IPS-NIHi7 (cell line): ENCODE data around the gene ATP13A3.

Source experiments
- DNase-seq: peaks from one replicate; pipeline ENCODE4 v3.0.0; 2012; ENCODE audit warnings: mixed read lengths; ENCODE audit errors: extremely low spot score

The ATP13A3 gene

DNA sequence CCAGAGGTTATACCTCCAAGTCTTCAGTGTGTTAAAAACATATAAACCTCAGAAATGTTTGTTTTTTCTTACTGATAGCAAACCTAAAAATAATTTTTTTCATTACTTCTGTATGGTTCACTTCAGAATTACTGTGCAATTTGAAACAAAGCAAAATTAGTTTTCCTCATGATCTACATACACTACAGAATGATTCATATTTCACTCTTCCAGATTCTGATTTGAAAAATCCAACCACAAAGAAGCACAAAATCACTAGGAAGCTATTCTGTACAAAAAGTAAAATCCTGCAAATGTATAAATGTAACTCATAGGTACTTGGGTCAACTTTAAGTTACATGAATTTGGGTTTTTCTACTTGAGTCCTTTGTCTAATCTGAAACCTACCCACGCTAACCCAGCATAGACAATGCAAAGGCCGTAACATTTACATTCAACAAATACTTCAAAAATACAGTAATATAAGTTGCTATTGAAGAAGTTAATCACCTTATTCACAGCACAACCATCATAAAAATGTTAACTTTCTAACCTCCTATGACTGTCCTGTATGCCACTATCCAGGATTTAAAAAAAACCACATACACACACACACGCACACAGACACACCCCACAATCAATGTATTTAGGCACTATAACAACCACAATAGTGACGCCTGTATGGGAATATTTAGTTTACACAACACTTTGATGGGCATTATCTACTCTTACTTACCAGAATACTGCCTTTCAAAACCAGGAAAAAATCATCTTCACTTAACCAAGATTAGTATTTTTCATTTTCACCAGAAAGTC is 11.5 kb downstream of the ATP13A3 start:
- DNase-seq = no peak

DNA sequence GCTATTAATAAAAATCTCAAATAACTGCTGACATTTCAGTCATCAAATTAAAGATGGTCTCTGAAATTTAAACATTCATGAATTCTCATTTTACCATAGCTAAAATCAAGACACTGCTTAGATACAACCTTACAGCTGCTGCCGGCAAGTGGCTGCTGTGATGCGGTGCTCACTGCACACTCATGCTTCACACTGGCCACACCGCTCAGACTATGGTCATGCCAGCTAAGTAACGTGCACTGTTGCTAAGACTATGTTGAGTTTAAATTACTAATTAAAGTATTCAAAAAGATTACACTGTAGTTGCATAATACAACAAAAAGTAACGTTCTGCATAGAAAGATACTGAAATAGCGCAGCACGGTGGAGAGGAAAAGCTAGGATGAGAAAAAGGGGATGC is 12.1 kb downstream of the ATP13A3 start:
- DNase-seq = no peak

DNA sequence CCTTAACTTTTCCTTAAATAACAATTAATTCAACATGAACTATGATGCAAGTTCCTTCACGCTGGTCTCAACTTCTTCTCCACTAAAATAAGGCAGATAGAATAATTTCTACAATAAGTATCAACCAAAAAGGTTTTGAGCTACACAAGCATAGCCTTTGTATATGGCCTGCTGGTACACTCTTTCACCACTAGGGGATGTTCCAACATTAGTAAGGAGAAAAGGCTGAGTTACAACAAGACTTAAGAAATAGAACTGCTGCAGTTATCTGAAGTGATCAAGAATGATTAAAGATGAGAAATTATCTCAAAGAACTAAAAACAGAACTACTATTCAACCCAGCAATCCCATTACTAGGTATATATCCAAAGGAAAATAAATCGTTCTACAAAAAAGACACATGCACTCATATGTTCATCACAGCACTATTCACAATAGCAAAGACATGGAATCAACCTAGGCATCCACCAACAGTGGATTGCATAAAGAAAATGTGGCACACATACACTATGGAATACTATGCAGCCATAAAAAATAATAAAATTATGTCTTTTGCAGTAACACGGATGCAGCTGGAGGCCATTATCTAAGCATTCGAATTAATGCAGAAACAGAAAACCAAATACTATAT is 14.4 kb downstream of the ATP13A3 start:
- peak; percentile 33 for DNase-seq

DNA sequence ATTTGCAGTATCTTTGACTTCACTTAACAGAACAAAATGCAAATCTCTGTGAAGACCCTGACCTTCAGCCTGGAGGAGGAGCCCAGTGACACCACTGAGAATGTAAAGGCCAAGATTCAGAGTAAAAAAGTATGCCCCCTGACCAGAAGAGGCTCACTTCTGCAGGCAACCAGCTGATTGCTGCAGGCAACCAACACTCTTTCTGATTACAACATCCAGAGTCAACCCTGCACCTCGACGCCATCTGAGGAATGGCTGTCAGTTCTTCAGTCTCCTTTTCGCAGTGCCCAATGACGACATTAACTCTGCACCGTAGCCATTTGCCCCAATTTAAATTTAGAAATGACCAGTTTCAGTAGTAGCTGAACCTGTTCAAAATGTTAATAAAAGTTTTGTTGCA is 14.9 kb downstream of the ATP13A3 start:
- DNase-seq = no peak

DNA sequence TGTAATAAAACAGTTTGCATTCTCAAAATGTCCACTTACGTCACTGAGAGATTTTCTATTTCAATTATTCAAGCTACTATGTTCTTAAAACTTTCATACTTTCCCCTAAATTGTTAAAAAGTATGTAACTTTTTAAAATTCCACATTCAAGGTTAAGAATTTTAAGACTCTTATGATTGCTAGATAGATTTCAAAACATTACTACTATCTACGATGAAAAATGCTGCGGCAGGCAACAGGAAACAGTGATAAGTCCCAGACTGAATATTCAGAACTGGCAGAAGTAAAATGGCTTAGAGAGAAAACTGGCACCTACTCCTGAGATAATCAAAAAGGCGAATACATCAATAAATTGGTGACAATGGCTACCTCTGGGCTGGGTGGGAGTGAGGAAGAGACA is 16.2 kb downstream of the ATP13A3 start:
- no peak for DNase-seq

DNA sequence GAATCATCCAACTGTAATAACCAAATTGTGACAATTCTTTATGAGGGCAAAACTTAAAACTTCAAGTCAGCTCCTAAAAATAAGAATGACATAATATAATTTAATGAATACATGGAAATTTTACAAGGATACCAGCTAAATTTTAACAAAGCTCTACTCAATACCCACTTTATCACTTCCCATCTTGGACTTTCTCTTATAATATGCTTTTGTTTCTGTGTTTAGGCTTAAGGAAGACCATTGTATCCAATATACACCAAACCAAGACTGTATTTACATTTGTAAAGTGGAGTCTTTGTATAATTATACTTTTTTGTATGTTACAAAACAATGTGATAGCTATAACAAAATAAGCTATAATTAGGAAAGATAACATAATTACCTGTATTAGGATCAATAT is 16.8 kb downstream of the ATP13A3 start:
- no peak for DNase-seq

DNA sequence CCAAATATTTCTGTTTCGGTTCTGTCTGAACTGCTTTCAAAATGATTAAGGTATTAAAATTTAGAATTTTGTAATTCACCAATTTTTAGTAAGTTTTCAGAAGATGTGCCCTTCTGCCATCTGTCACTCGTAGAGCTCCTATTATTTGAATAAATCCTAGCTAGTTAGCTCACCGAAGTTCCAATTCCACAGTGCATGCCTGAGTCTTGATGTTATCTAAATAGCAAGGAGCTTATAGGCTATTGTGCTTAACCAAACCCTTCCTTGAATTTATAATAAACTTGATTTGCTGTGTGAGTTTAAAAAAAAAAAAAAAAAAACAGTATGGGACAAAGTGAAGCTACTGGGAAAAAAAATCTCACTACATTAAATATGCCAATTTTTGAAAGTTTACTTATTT is 18.7 kb downstream of the ATP13A3 start:
- DNase-seq = no peak

DNA sequence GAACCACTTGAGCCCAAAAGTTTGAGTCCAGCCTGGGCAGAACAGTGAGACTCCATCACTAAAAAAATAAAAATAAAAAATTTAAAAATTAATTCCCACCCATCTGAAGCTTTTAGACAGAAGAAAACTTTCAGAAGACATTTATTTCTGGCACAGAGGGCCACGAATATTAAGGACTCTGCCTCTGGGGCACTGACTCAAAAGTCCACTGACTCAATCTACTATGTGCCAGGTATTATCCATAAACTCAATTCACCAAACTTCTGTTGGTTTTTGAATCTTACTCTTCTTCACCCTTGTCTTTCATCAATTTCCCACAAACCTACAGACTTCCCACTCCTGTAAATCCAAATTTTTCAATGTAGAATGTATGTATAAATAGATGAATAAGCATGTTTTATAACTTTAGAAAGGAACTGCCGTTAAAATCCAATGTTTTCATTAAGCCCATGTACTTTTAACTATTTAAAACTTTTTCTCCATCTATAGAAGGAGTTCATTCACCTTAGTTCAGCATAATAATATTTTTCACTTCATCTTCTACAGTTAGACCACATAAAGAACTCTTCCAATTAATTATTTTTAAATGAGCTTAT is 19.9 kb downstream of the ATP13A3 start:
- DNase-seq = no peak

DNA sequence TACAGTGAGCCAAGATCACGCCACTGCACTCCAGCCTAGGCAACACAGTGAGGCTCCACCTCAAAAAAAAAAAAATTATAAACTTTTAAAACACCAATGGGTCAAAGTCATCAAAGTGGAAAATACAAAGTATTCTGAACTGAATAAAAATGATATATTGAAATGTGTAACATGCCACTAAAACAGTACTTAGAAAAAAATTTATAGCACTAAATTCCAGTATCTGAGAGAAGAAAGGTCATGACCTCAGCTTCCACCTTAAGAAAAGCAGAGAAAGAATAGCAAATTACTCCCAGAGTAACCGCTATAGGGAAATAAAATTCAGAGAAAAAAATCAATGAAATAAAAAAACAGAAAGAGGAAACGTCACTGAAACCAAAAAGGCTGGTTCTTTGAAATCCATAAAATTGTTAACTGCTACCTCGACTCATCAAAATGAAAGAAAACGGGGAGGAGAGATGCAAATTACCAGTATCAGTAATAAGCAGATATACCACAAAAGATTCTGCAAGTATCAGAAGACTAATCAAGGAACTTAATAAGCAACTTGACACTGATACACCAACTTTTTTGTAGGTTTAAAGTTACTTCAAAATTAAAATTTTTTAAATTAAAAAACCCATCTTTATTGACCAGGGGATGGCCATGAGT is 20.8 kb downstream of the ATP13A3 start:
- no peak for DNase-seq

DNA sequence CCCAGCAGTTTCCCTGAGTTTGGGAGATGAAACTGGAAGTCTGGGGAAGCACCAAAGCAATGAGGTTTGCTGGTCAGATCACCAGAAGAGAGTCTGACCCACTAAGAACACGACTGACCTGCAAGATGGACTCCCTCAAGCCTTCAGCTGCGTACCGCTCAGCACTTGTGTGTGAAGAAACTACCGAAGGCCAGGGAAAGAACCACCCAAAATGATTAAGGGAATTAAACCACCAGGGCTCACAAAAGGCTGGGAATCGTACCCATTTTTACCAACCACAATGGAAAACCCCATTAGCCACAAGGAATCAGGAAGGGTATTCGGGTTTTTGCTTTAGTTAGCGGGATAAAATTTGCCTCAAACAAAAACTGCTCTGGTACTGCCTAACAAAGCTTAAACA is 21.6 kb downstream of the ATP13A3 start:
- no peak for DNase-seq

DNA sequence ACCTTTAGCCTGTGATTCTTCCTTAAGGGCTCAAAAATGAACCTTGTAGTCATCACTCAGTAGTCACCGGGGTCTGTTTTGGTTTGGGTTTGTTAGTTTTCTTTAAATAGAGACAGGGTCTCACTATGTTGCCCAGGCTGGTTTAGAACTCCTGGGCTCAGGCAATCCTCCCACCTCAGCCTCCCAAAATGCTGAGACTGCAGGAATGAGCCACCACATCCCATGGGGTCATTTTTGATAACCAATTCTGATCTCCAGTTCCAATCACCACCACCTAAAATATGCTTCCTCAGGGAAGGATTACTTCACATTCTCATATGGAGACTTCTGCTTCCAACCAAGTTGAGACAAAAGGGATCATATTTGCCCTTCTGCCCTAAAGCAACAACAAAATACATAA is 22.1 kb downstream of the ATP13A3 start:
- DNase-seq = no peak

DNA sequence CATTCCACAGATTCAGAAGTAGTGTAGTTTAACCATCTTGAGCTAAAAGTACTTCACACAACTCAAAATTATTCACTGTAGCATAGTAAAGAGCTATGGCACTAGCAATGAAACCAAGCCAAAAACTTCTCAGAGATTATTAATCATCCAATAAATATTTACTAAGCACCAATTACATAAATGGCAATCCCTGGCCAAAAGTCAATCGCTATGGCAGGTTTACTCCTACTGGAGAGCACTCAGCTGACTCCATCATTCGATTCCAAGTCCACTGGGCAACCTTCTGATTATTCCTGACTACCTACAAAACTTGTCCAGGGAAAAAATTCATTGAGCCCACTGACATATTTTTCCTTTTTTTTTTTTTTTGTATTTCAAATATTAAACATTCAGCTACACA is 23.9 kb downstream of the ATP13A3 start:
- DNase-seq = no peak

DNA sequence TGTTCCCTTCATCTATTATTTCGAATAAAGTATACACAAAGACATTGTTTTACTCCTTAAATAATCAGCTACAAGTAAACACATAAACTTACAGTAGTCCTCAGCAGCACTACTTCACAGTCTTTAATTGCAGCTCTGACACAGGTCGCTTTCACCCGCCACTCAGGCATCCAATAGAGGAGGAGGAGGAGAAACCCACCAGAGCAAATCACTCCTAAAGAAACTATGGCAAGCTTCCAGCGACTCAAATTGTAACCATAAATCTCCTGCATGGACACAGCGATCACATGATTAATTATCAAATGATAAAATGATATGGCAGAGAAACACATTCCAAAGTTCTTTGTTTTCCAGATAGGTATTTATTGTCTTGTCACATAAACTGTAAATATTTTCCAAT is 26.2 kb downstream of the ATP13A3 start:
- DNase-seq = no peak

DNA sequence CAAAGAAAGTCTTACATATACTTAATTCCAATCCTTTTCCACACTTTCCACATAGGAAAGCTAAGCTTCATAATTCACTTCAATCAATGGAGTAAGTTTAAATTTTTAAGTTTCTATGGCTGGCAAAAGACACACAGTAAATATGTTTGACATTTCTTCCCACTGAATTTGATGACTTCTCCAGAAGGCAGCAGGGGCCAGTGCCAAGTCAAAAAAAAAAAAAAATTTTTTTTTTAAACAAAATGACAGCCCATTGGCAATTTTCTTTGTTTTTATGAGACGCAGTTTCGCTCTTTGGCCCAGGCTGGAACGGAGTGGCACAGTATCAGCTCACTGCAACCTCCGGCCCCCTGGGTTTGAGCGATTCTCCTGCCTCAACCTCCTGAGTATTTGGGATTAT is 28.7 kb downstream of the ATP13A3 start:
- DNase-seq = no peak

DNA sequence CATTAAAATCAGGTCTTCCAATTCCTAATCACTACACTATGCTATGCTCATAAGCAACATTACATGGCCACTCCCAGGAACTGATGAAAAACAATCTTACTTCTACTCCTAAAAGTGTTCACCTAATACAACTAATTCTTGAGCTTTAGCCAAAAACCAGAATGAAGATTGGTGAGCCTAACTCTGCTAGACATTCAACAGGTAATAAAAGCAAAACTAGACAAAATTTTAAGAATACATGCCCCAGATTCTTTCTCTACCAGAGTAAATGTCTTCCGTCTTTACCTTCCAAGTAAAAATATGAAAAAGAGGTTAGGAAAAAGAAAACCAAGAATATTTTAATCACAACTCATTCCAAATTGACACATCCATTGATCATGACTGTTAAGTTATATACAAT is 31.3 kb downstream of the ATP13A3 start:
- no peak for DNase-seq

DNA sequence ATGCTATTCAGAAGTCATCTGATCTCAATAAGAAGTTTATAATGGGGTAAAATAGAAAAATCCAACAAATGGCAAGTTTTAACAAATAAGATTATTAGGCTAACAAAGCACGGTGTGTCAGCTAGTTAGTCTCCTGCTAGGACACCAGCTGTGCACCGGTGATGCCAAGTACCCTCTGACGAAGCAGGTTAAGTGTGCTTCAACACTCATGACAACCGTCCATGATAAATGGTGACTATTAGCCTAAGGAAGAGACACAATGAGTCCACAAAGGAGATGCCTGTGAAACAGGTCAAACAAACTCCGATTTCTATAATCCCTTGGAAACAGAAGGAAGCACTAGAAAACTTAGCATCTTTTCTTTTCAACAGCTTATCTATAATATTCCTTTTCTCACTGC is 36.5 kb downstream of the ATP13A3 start:
- no peak for DNase-seq

DNA sequence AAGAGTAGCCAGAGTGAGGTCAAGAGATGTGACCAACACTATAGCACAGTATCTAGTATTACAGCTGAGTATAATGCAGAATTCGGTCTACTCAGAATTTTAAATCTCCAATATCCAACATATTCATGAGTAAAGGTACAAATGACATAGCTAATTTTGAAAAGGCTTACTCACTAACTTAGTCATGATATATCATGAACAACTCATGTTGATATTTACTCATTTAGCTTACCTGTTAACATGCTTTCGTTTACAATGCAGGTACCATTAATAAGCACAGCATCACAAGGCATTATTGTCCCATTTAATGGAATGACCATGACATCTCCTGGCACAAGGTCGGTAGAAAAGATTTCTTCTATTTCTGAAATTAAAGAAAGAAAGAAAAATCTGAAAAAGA is 36.9 kb downstream of the ATP13A3 start:
- no peak for DNase-seq

DNA sequence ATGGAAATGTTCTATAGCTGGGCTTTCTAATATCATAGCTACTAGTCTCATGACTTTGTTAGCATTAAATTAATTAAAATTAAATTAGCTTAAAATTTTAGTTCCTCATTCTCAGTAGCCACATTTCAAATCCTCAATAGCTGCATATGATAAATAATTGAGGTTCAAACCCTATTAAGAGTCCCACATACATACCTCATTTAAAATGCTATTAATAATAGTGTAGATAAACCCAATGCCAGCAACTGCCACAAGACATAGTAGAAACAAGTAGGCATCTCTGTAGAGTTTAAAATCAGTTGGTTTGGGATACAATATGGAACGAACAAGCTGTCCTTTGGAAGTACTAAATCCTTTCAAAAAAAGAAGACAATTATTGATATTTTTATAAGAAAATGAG is 39.1 kb downstream of the ATP13A3 start:
- no peak for DNase-seq

DNA sequence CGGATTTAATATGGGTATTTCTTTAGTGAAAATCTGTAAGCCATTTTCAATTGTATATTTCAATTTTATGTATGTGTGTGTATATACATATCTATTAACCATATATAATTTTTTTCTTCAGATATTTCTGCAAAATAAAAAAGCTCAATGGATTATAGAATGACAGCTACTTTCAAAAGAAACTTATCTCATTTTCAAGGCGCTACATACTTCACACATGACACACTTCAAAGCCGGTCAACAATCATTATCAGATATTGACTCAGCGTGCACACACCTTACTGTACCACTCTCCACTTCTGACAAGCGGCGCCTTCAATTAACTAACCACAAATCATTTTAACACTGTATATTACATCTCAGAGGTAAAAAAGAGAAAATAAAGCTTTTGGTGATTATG is 39.6 kb downstream of the ATP13A3 start:
- DNase-seq = no peak

DNA sequence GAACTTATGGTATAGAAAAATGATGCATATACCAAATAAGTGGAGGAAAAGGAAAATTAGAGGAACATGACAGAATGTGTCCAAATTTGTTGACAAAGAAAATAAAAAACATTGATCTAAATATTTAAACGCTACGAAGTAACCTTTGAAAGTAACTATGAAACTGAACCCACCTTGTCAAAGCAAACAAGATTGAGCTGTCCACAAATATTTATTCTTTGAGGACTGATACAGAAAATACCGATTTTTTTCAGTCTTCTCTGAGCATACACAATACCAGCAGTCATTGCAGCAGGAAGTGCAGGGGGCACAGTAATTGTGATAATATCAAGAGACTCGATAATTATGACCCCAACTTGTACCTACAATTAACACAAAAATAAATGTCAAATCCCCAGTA is 40.0 kb downstream of the ATP13A3 start:
- no peak for DNase-seq

DNA sequence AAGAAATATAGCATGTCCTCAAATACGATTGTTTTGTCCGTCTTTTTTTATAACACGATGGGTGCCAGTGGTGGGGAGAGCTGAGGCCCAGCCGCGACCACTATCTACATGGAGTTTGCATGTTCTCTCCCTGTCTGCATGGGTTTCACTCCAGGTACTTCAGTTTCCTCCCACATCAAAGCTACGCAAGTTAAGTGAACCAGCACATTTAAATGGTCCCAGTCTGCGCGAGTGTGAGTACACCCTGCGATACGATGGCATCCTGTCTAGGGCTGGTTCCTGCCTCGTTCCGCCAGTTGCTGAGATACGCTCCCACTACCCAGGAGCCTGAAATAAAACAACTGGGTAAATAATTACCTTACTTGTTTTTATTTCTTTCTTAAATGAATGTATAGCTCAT is 40.6 kb downstream of the ATP13A3 start:
- DNase-seq = no peak

DNA sequence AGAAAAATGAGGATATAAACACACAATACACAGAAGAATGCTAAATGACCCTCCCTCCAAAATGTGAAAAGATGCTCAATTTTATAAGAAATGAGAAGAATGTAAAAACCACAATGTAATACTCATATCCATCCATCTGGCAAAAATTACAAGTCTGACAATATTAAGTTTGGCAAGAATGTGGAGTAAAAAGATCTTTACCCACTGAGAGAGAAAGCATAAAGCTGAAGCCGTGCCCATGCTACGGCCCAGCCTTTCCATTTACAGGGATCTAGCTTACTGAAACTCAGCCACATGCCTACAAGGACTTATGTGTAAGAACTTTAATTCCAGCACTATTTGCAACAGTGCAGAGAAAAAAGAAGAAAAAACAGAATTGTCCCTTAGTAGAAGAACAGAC is 42.9 kb downstream of the ATP13A3 start:
- DNase-seq = no peak

DNA sequence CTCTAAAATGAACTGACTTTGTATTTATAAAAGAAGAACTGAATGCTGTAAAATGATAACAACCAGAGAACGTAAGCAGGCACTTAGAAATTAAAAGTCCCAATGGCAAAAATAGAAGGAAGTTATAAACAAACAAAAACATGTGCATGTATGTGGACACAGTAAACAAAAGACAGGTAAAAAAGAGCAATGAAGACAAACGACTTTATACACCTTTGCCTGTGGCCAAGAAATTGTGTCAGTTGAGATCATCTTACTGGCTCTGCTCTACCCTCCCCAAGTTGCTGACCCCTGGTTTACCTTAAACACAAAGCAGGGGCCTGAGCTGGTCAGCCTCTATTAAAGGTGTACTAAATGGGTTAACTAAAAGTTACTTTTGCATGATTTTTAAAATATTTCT is 46.0 kb downstream of the ATP13A3 start:
- no peak for DNase-seq
